Naive B cell (primary cell): ENCODE results near the gene CELF2. TPM values are rescaled to one million over a fixed set of nuclear protein-coding genes. Genes with fewer than 3 reads are reported as not detected.
"Not testable (repeated sequence)": the region's sequence is repeated elsewhere in the genome, so short reads cannot be mapped to it uniquely, and the experiment has no call there.

Source experiments
- ATAC-seq, 2 donors: fragments of 150-1000 bp; cut with Tn5 transposase; 2 replicates each; pipeline ENCODE4 v1.10.0; 2021; ENCODE audit warnings: low read depth in 2 of 2, mild to moderate bottlenecking in 2 of 2, moderate library complexity in 2 of 2
- DNase-seq: peaks from one replicate; pipeline ENCODE4 v3.0.0; 2022
- H3K27ac Mint-ChIP-seq, 6 donors: one replicate each; pipeline ENCODE4 v1.8.0; 2020 to 2022; ENCODE audit warnings: mild to moderate bottlenecking in 6 of 6, mixed read lengths in 6 of 6, moderate library complexity in 5 of 6, inconsistent platforms in 2 of 6
- H3K27me3 Mint-ChIP-seq, 3 donors: one replicate each; pipeline ENCODE4 v1.8.0; 2021 to 2022; ENCODE audit warnings: mixed read lengths in 3 of 3, mild to moderate bottlenecking in 1 of 3
- H3K36me3 Mint-ChIP-seq, 2 donors: one replicate each; pipeline ENCODE4 v1.8.0; 2020 to 2022; ENCODE audit warnings: mixed read lengths in 2 of 2, inconsistent platforms in 1 of 2, mild to moderate bottlenecking in 1 of 2
- H3K4me1 Mint-ChIP-seq, 3 donors: one replicate each; pipeline ENCODE4 v1.8.0; 2020 to 2022; ENCODE audit warnings: mixed read lengths in 3 of 3, inconsistent platforms in 1 of 3, mild to moderate bottlenecking in 1 of 3, moderate library complexity in 1 of 3
- H3K4me3 Mint-ChIP-seq, 8 donors: one replicate each; pipeline ENCODE4 v1.8.0; 2020 to 2022; ENCODE audit warnings: mild to moderate bottlenecking in 8 of 8, mixed read lengths in 8 of 8, moderate library complexity in 8 of 8, inconsistent platforms in 2 of 8
- H3K9me3 Mint-ChIP-seq, 7 donors: one replicate each; pipeline ENCODE4 v1.8.0; 2020 to 2022; ENCODE audit warnings: mixed read lengths in 7 of 7, mild to moderate bottlenecking in 5 of 7, inconsistent platforms in 2 of 7, moderate library complexity in 1 of 7
- polyA plus RNA-seq, 6 donors: library from polyadenylated mRNA; unstranded; fragments of 300-500 nt; fragmentation: Illumina TruSeq; gene quantifications; one replicate each; pipeline ENCODE4 v1.2.3, GENCODE V29; 2021; ENCODE audit warnings: low read depth in 6 of 6

Gene CELF2
- polyA plus RNA-seq, 6 donors from 2014 or later = 127 to 186 (median 141) TPM

DNA sequence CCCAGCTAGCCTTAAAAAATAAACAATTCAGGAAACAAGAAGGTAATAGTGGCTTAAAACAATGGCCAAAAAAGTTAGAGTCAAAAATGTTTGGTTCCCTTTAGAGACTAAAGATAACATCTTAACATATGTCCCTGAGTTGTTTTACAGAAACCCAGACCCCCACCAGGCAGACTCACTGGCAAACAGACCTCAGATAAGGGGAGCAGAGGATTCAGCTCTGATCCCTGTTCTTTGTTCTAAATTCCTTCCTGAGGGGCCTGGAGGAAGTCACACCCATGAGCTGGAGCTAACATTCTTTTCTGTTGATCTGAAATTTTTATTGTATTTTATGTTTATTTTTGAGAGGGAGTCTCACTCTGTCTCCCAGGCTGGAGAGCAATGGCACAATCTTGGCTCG is 346.6 kb downstream of the CELF2 start:
- no peaks in the 10 kb centered on the region for H3K27me3 Mint-ChIP-seq
- peaks cover 11 to 12% (median 11%) of the 10 kb centered on the region in 3 donors for H3K4me1 Mint-ChIP-seq
- ATAC-seq (no peak), DNase-seq (no peak)
- peaks cover 0 to 11% (median 3%) of the 10 kb centered on the region in 7 donors for H3K9me3 Mint-ChIP-seq
- peak overlapping the region in 1 of 6 donors; percentile 31 for H3K27ac Mint-ChIP-seq
- no peak overlapping the region for H3K4me3 Mint-ChIP-seq
- H3K36me3 Mint-ChIP-seq = peaks cover 3 to 4% of the 10 kb centered on the region in 2 donors

GRCh38 chr10:11366889-11367288 is 349.2 kb downstream of the CELF2 start:
- peak overlapping the region in 1 of 8 donors; percentile 62 for H3K4me3 Mint-ChIP-seq
- peaks cover 11 to 12% (median 11%) of the 10 kb centered on the region in 3 donors for H3K4me1 Mint-ChIP-seq
- DNase-seq, ATAC-seq, H3K36me3 Mint-ChIP-seq, H3K9me3 Mint-ChIP-seq, H3K27ac Mint-ChIP-seq, H3K27me3 Mint-ChIP-seq: not testable (repeated sequence)

GRCh38 chr10:11367505-11367904 is 349.8 kb downstream of the CELF2 start:
- Mint-ChIP-seq H3K36me3 (no peaks in the 10 kb centered on the region), H3K27ac (peak overlapping the region in 1 of 6 donors; percentile 54), H3K4me3 (no peak overlapping the region), H3K9me3 (peaks cover 0 to 5% (median 0%) of the 10 kb centered on the region in 7 donors), H3K4me1 (peaks cover 11 to 12% (median 11%) of the 10 kb centered on the region in 3 donors), H3K27me3 (no peaks in the 10 kb centered on the region)
- no peak for ATAC-seq
- no peak for DNase-seq

- no peaks in the 10 kb centered on the region for H3K9me3 Mint-ChIP-seq
- ATAC-seq = no peak
- H3K27ac Mint-ChIP-seq = peak overlapping the region in 2 of 6 donors; percentile 17 to 28
- peaks cover 5 to 14% (median 5%) of the 10 kb centered on the region in 3 donors for H3K27me3 Mint-ChIP-seq
- DNase-seq = no peak
- peaks cover 2% of the 10 kb centered on the region in 3 donors for H3K4me1 Mint-ChIP-seq
- peak overlapping the region in 1 of 8 donors; percentile 5 for H3K4me3 Mint-ChIP-seq
- no peaks in the 10 kb centered on the region for H3K36me3 Mint-ChIP-seq
These were observed 356.1 kb downstream of the CELF2 start for GRCh38 chr10:11373717-11374171.

- peaks cover 2 to 4% (median 2%) of the 10 kb centered on the region in 3 donors for H3K4me1 Mint-ChIP-seq
- ATAC-seq = no peak
- H3K36me3 Mint-ChIP-seq = no peaks in the 10 kb centered on the region
- no peak for DNase-seq
- H3K9me3 Mint-ChIP-seq = no peaks in the 10 kb centered on the region
- H3K27me3 Mint-ChIP-seq = peaks cover 5 to 19% (median 14%) of the 10 kb centered on the region in 3 donors
- no peak overlapping the region for H3K27ac Mint-ChIP-seq
- no peak overlapping the region for H3K4me3 Mint-ChIP-seq
These were observed 359.6 kb downstream of the CELF2 start for GRCh38 chr10:11377267-11377666.

GRCh38 chr10:11378835-11379234 is 361.2 kb downstream of the CELF2 start:
- H3K27me3 Mint-ChIP-seq = peaks cover 1 to 14% (median 14%) of the 10 kb centered on the region in 3 donors
- no peak for ATAC-seq
- H3K36me3 Mint-ChIP-seq = peaks cover 0 to 1% of the 10 kb centered on the region in 2 donors
- H3K4me1 Mint-ChIP-seq = peaks cover 2 to 4% (median 2%) of the 10 kb centered on the region in 3 donors
- no peak for DNase-seq
- no peak overlapping the region for H3K4me3 Mint-ChIP-seq
- no peak overlapping the region for H3K27ac Mint-ChIP-seq
- H3K9me3 Mint-ChIP-seq = peaks cover 0 to 1% (median 0%) of the 10 kb centered on the region in 7 donors

- ATAC-seq (no peak), DNase-seq (no peak)
- no peak overlapping the region for H3K4me3 Mint-ChIP-seq
- H3K27me3 Mint-ChIP-seq = peaks cover 0 to 11% (median 10%) of the 10 kb centered on the region in 3 donors
- peaks cover 0 to 7% of the 10 kb centered on the region in 2 donors for H3K36me3 Mint-ChIP-seq
- H3K9me3 Mint-ChIP-seq = peaks cover 0 to 6% (median 5%) of the 10 kb centered on the region in 7 donors
- no peak overlapping the region for H3K27ac Mint-ChIP-seq
- peaks cover 3 to 11% (median 4%) of the 10 kb centered on the region in 3 donors for H3K4me1 Mint-ChIP-seq
These were observed 362.1 kb downstream of the CELF2 start for GRCh38 chr10:11379771-11380170.

- peaks cover 0 to 6% (median 5%) of the 10 kb centered on the region in 7 donors for H3K9me3 Mint-ChIP-seq
- ATAC-seq (no peak), DNase-seq (no peak)
- no peak overlapping the region for H3K4me3 Mint-ChIP-seq
- peaks cover 8 to 11% (median 10%) of the 10 kb centered on the region in 3 donors for H3K4me1 Mint-ChIP-seq
- H3K36me3 Mint-ChIP-seq = peaks cover 0 to 7% of the 10 kb centered on the region in 2 donors
- peak overlapping the region in 2 of 6 donors; percentile 24 to 93 for H3K27ac Mint-ChIP-seq
- peaks cover 0 to 11% (median 10%) of the 10 kb centered on the region in 3 donors for H3K27me3 Mint-ChIP-seq
These were observed 363.4 kb downstream of the CELF2 start for GRCh38 chr10:11381023-11381422.

DNA sequence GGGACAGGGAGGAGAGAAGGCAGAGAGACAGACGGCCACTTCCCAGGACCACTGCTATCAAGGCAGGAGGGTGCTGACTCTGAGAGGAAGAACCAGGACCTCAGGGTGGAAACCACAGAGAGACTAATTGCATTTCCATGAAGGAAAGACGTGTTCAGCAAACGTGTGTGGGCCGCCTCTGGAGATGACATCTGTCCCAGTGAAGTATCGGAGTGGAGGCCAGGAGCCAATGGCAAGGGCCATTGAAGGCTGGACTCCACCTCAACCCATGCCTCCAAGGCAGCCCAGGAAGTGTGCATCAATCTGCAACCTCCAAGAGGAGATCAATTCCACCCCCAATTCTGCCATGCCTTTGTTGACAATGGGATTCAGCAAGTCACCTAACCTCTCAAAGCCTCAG is 363.8 kb downstream of the CELF2 start:
- Mint-ChIP-seq H3K9me3 (peaks cover 0 to 6% (median 5%) of the 10 kb centered on the region in 7 donors), H3K36me3 (peaks cover 0 to 7% of the 10 kb centered on the region in 2 donors), H3K4me1 (peaks cover 8 to 11% (median 9%) of the 10 kb centered on the region in 3 donors), H3K27me3 (peaks cover 0 to 11% (median 10%) of the 10 kb centered on the region in 3 donors), H3K4me3 (no peak overlapping the region), H3K27ac (peak overlapping the region in 2 of 6 donors; percentile 24 to 93)
- ATAC-seq (no peak), DNase-seq (no peak)

DNA sequence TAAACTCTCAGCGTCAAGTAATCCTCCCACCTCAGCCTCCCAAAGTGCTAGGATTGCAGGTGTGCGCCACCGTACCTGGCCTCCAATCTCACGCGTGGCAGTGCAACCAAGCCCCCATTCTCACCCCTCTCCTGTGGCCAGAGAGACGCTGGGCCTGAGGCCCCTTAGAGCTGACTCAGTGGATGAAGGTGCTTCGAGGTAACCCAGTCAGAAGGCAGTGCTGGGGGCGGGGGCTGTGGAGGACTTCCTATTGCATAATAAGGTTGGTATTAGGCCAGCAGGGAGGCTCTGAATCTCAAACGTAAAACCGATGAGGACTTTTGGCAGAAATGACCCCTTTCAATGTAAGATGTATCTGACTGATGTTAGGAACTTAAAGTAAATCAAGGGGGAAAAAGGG is 364.5 kb downstream of the CELF2 start:
- no peak for DNase-seq
- ATAC-seq = no peak
- peaks cover 0 to 6% (median 5%) of the 10 kb centered on the region in 7 donors for H3K9me3 Mint-ChIP-seq
- H3K4me1 Mint-ChIP-seq = peaks cover 8 to 11% (median 9%) of the 10 kb centered on the region in 3 donors
- peaks cover 0 to 7% of the 10 kb centered on the region in 2 donors for H3K36me3 Mint-ChIP-seq
- no peak overlapping the region for H3K27ac Mint-ChIP-seq
- H3K27me3 Mint-ChIP-seq = peaks cover 0 to 11% (median 10%) of the 10 kb centered on the region in 3 donors
- H3K4me3 Mint-ChIP-seq = no peak overlapping the region

DNA sequence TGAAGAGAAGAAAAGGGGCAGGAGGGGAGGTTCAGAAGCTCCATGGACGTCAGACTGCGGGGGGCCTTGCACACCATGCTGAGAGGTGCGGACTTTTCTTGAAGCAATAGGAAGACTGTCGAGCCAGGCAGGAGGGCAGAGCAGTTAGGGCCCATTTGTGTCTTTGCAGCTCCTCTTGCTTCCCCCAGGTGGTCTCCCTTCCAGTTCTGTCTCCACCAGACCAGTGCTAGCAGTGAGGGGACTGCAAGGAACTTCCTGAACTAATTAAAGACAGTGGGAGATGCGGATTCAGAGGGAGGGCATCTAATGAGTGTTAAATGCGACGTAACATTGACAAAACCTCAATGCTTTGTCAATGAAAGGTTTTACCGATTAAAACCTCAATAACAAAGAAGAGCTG is 368.4 kb downstream of the CELF2 start:
- no peak overlapping the region for H3K4me3 Mint-ChIP-seq
- H3K4me1 Mint-ChIP-seq = peaks cover 6 to 9% (median 7%) of the 10 kb centered on the region in 3 donors
- peaks cover 0 to 12% (median 0%) of the 10 kb centered on the region in 3 donors for H3K27me3 Mint-ChIP-seq
- peak overlapping the region in 1 of 6 donors; percentile 3 for H3K27ac Mint-ChIP-seq
- no peak for DNase-seq
- peaks cover 0 to 6% (median 5%) of the 10 kb centered on the region in 7 donors for H3K9me3 Mint-ChIP-seq
- no peak for ATAC-seq
- peaks cover 3 to 7% of the 10 kb centered on the region in 2 donors for H3K36me3 Mint-ChIP-seq
